Keratinocyte (primary cell): ENCODE measurements around the gene OVOL1.

Experiments
- CTCF ChIP-seq, 3 experiments: IDR thresholded peaks in 1 of 3; conservative IDR thresholded peaks in 1 of 3; optimal IDR thresholded peaks in 1 of 3; 2 replicates in 2 of 3; 3 replicates in 1 of 3; pipeline versions ENCODE3 to v1.5.1; 2011; ENCODE audit warnings: low read length in 3 of 3, mild to moderate bottlenecking in 3 of 3, moderate library complexity in 2 of 3, control low read depth in 1 of 3, inconsistent platforms in 1 of 3; ENCODE audit not compliant: insufficient read depth in 2 of 3; ENCODE audit errors: extremely low read depth in 1 of 3
- EZH2 ChIP-seq: IDR thresholded peaks from one replicate; pipeline ENCODE4 v1.6.1; 2012; ENCODE audit warnings: inconsistent platforms, mild to moderate bottlenecking, low read length, moderate library complexity

- TF ChIP-seq CTCF (optimal IDR thresholded peaks at IDR 0.05 in 1 of 3, IDR thresholded peaks at IDR 0.05 in 1 of 3, conservative IDR thresholded peaks at IDR 0.05 in 1 of 3; ENCODE audit: extremely low read depth in 1 of 3, insufficient read depth in 2 of 3, low read length in 3 of 3) (no peak), EZH2 (no peak)
These were observed 2.6 kb downstream of the OVOL1 start for GRCh38 chr11:65789230-65790103.
